ENCODE results near the gene HHIP.

HHIP gene

GRCh38 chr4:144689125-144689524, 43.2 kb downstream of the HHIP start:
- H3K4me1 ChIP-seq (ENCODE audit: control insufficient read depth, insufficient read depth, low read length) = no peaks in the 10 kb centered on the region
- H3K27me3 ChIP-seq (ENCODE audit: control insufficient read depth, insufficient read depth, low read length) = no peaks in the 10 kb centered on the region
- H3K9ac ChIP-seq (ENCODE audit: low read depth, low read length) = no peak overlapping the region
- H3K36me3 ChIP-seq (ENCODE audit: control insufficient read depth, insufficient read depth, low read length) = no peaks in the 10 kb centered on the region
- no peak overlapping the region for H3K4me3 ChIP-seq (ENCODE audit: low read depth, low read length)
- H3K9me3 ChIP-seq (ENCODE audit: control insufficient read depth, insufficient read depth, low read length) = no peaks in the 10 kb centered on the region

DNA sequence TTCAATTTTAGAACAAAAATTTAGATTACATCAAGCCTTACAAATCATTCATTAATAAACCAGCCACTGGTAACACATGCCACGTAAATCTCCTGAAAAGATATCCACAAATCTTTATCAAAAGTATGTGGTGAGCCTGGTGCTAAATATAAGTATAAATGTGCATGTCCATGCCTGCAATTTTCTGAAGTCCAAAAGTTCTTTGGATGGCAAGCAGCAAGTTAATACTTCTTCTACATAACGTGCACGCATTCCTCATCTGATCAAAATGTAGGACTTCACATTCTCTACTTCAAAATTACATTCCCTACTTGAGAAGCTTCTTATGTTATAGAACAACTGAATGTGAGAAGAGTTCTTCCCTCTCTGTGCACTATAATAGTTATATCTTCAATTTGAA, 49.8 kb downstream of the HHIP start:
- Histone ChIP-seq H3K36me3 (ENCODE audit: control insufficient read depth, insufficient read depth, low read length) (no peaks in the 10 kb centered on the region), H3K9ac (ENCODE audit: low read depth, low read length) (no peak overlapping the region), H3K4me1 (ENCODE audit: control insufficient read depth, insufficient read depth, low read length) (no peaks in the 10 kb centered on the region), H3K4me3 (ENCODE audit: low read depth, low read length) (no peak overlapping the region), H3K9me3 (ENCODE audit: control insufficient read depth, insufficient read depth, low read length) (no peaks in the 10 kb centered on the region), H3K27me3 (ENCODE audit: control insufficient read depth, insufficient read depth, low read length) (no peaks in the 10 kb centered on the region)

- Histone ChIP-seq H3K4me3 (ENCODE audit: low read depth, low read length) (no peak overlapping the region), H3K36me3 (ENCODE audit: control insufficient read depth, insufficient read depth, low read length) (no peaks in the 10 kb centered on the region), H3K4me1 (ENCODE audit: control insufficient read depth, insufficient read depth, low read length) (no peaks in the 10 kb centered on the region), H3K9ac (ENCODE audit: low read depth, low read length) (no peak overlapping the region), H3K9me3 (ENCODE audit: control insufficient read depth, insufficient read depth, low read length) (no peaks in the 10 kb centered on the region), H3K27me3 (ENCODE audit: control insufficient read depth, insufficient read depth, low read length) (no peaks in the 10 kb centered on the region)
These were observed 50.4 kb downstream of the HHIP start for GRCh38 chr4:144696376-144696775.

- Histone ChIP-seq H3K36me3 (ENCODE audit: control insufficient read depth, insufficient read depth, low read length) (no peaks in the 10 kb centered on the region), H3K27me3 (ENCODE audit: control insufficient read depth, insufficient read depth, low read length) (no peaks in the 10 kb centered on the region), H3K9me3 (ENCODE audit: control insufficient read depth, insufficient read depth, low read length) (no peaks in the 10 kb centered on the region), H3K9ac (ENCODE audit: low read depth, low read length) (no peak overlapping the region), H3K4me1 (ENCODE audit: control insufficient read depth, insufficient read depth, low read length) (no peaks in the 10 kb centered on the region), H3K4me3 (ENCODE audit: low read depth, low read length) (no peak overlapping the region)
These were observed 53.6 kb downstream of the HHIP start for GRCh38 chr4:144699565-144699964.

- H3K9ac ChIP-seq (ENCODE audit: low read depth, low read length) = no peak overlapping the region
- H3K4me3 ChIP-seq (ENCODE audit: low read depth, low read length) = no peak overlapping the region
- no peaks in the 10 kb centered on the region for H3K4me1 ChIP-seq (ENCODE audit: control insufficient read depth, insufficient read depth, low read length)
- H3K27me3 ChIP-seq (ENCODE audit: control insufficient read depth, insufficient read depth, low read length) = no peaks in the 10 kb centered on the region
- H3K36me3 ChIP-seq (ENCODE audit: control insufficient read depth, insufficient read depth, low read length) = no peaks in the 10 kb centered on the region
- no peaks in the 10 kb centered on the region for H3K9me3 ChIP-seq (ENCODE audit: control insufficient read depth, insufficient read depth, low read length)
These were observed 55.8 kb downstream of the HHIP start for GRCh38 chr4:144701683-144702233.

DNA sequence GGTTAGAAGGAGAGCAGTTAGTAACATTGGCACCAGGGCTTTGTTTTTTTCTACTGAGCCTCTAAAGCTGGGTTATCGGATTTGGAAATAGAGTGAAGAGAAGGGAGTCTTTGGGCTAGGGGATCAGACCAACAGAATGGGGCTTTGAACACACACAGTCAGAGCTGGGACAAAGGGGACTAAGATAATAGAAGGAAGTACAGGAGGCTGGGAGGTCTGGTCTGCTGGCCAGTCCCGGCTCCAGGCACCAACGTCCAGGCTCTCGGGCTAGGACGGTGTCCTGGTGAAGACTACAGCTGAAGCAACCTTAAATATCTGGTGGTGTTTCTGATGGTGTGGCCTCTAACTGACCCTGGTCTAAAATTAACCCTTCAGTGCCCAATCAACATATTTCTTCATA, 57.5 kb downstream of the HHIP start:
- no peak overlapping the region for H3K4me3 ChIP-seq (ENCODE audit: low read depth, low read length)
- no peaks in the 10 kb centered on the region for H3K9me3 ChIP-seq (ENCODE audit: control insufficient read depth, insufficient read depth, low read length)
- no peaks in the 10 kb centered on the region for H3K27me3 ChIP-seq (ENCODE audit: control insufficient read depth, insufficient read depth, low read length)
- H3K36me3 ChIP-seq (ENCODE audit: control insufficient read depth, insufficient read depth, low read length) = no peaks in the 10 kb centered on the region
- no peaks in the 10 kb centered on the region for H3K4me1 ChIP-seq (ENCODE audit: control insufficient read depth, insufficient read depth, low read length)
- no peak overlapping the region for H3K9ac ChIP-seq (ENCODE audit: low read depth, low read length)

DNA sequence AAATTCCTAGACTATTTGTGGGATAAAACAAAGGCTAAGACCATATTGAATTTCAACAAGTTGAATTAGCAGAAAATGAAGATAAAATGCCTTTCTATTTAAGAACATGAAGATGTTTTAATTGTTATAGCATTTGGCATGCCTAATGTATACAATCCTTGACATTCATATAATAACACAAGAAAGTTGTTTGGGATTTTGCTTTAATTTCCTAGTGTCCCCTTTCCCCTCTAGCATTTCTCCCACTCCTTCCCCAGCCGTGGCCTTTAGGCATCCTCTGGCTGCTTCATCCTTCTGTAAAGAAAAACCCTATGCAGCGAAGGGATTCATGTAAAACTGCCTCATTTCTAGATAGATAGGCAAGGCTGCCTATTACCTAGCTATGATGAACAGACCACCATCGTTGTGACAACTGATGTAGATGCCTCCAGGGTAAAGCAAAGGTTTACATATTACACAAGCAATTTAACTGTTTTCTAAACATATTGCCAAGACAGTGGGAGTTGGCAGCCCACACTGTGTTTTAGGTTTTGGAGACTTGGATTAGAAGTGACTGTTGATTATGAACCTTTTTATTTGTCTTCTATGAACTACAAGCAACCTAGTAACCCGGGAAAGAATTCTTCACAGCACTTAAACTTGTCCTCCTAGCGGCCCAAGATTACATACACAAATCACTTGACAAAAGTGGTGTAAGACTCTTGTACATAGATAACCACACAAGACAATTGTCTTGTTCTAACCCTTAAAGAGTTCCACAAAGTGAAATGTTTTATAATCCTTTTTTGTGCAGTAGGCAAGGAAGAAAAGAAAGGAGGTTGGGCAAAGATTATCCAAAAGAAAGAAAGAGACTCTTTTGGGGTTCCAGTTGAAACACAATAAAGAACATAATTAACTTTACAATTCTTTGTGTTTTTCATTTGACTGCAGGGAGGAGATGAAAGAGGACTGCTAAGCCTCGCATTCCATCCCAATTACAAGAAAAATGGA, 59.9 kb downstream of the HHIP start:
- no peaks in the 10 kb centered on the region for H3K4me1 ChIP-seq (ENCODE audit: control insufficient read depth, insufficient read depth, low read length)
- H3K4me3 ChIP-seq (ENCODE audit: low read depth, low read length) = no peak overlapping the region
- no peaks in the 10 kb centered on the region for H3K36me3 ChIP-seq (ENCODE audit: control insufficient read depth, insufficient read depth, low read length)
- H3K27me3 ChIP-seq (ENCODE audit: control insufficient read depth, insufficient read depth, low read length) = no peaks in the 10 kb centered on the region
- no peak overlapping the region for H3K9ac ChIP-seq (ENCODE audit: low read depth, low read length)
- H3K9me3 ChIP-seq (ENCODE audit: control insufficient read depth, insufficient read depth, low read length) = no peaks in the 10 kb centered on the region

GRCh38 chr4:144709159-144709558, 63.2 kb downstream of the HHIP start:
- Histone ChIP-seq H3K9ac (ENCODE audit: low read depth, low read length) (no peak overlapping the region), H3K4me1 (ENCODE audit: control insufficient read depth, insufficient read depth, low read length) (no peaks in the 10 kb centered on the region), H3K36me3 (ENCODE audit: control insufficient read depth, insufficient read depth, low read length) (no peaks in the 10 kb centered on the region)

GRCh38 chr4:144709793-144710525, 64.0 kb downstream of the HHIP start:
- H3K4me3 ChIP-seq (ENCODE audit: low read depth, low read length) = no peak overlapping the region
- H3K36me3 ChIP-seq (ENCODE audit: control insufficient read depth, insufficient read depth, low read length) = no peaks in the 10 kb centered on the region
- no peaks in the 10 kb centered on the region for H3K27me3 ChIP-seq (ENCODE audit: control insufficient read depth, insufficient read depth, low read length)
- H3K4me1 ChIP-seq (ENCODE audit: control insufficient read depth, insufficient read depth, low read length) = no peaks in the 10 kb centered on the region
- no peak overlapping the region for H3K9ac ChIP-seq (ENCODE audit: low read depth, low read length)
- no peaks in the 10 kb centered on the region for H3K9me3 ChIP-seq (ENCODE audit: control insufficient read depth, insufficient read depth, low read length)

More at GRCh38 chr4:144709159-144709558, 63.2 kb downstream of the HHIP start:
- no peak overlapping the region for H3K4me3 ChIP-seq (ENCODE audit: low read depth, low read length)
- no peaks in the 10 kb centered on the region for H3K27me3 ChIP-seq (ENCODE audit: control insufficient read depth, insufficient read depth, low read length)
- no peaks in the 10 kb centered on the region for H3K9me3 ChIP-seq (ENCODE audit: control insufficient read depth, insufficient read depth, low read length)

DNA sequence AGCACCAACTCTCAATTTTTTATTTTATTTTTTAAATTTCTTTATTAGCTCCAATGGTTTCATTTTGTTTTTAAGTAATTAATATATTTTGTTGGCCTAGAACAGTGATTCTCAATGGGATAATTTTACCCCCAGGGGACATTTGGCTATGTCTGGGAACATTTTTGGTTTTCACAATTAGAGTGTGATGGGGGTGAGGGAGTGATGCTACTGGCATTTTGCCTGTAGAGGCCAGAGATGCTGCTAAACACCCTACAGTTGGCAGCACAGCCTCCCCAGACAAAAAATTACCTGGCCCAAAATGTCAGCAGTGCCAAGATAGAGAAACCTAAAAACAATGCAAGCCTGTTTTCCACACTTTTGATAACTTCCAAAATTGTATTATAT, 64.6 kb downstream of the HHIP start:
- Histone ChIP-seq H3K4me1 (ENCODE audit: control insufficient read depth, insufficient read depth, low read length) (no peaks in the 10 kb centered on the region), H3K36me3 (ENCODE audit: control insufficient read depth, insufficient read depth, low read length) (no peaks in the 10 kb centered on the region), H3K4me3 (ENCODE audit: low read depth, low read length) (no peak overlapping the region), H3K27me3 (ENCODE audit: control insufficient read depth, insufficient read depth, low read length) (no peaks in the 10 kb centered on the region), H3K9me3 (ENCODE audit: control insufficient read depth, insufficient read depth, low read length) (no peaks in the 10 kb centered on the region), H3K9ac (ENCODE audit: low read depth, low read length) (no peak overlapping the region)

DNA sequence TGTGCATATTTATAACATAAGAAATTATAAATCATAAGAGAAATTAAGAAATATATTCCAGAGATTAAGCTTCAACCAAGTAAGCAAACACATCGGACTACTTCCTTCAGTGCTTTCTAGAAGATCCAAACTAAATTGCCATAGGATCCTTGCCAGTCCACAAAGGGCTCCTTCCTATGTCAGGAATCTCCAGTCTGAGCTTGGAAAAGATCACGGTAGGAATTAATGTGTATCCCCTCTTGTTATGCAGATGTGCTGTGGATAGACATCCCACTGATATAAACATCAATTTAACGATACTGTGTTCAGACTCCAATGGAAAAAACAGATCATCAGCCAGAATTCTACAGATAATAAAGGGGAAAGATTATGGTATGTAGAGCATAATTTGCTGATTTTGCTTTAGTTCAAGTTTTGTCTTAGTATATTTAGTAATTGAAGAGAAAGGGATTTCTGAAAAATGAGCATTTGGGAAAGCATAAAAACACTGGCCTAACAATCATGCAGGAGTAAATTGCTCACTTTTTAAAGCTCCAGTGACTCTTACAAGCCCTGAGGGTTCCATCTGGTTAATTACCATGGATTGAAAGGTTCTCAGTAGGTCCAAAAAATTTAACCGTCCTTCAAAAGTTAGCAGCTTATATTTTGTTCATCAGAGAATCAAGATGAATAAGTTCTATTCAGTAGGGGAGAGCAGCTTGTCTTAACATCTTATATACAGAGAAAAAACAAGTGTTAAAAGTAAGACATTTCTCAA, 65.9 kb downstream of the HHIP start:
- Histone ChIP-seq H3K9me3 (ENCODE audit: control insufficient read depth, insufficient read depth, low read length) (no peaks in the 10 kb centered on the region), H3K4me1 (ENCODE audit: control insufficient read depth, insufficient read depth, low read length) (no peaks in the 10 kb centered on the region), H3K36me3 (ENCODE audit: control insufficient read depth, insufficient read depth, low read length) (no peaks in the 10 kb centered on the region), H3K4me3 (ENCODE audit: low read depth, low read length) (no peak overlapping the region), H3K27me3 (ENCODE audit: control insufficient read depth, insufficient read depth, low read length) (no peaks in the 10 kb centered on the region), H3K9ac (ENCODE audit: low read depth, low read length) (no peak overlapping the region)
